GM19099 (cell line): ENCODE results near the gene IQGAP2.

ENCODE experiments used
- POLR2A ChIP-seq: IDR thresholded peaks from 3 replicates; pipeline ENCODE4 v1.6.1; 2011; ENCODE audit warnings: low read depth; ENCODE audit not compliant: insufficient read length; ENCODE audit errors: extremely low read depth

Gene IQGAP2

GRCh38 chr5:76493190-76493837 is 90.2 kb downstream of the IQGAP2 start:
- no peak for TF ChIP-seq POLR2A

- TF ChIP-seq POLR2A = no peak
Measured at GRCh38 chr5:76494201-76494600, 91.1 kb downstream of the IQGAP2 start.

GRCh38 chr5:76495870-76496269 is 92.8 kb downstream of the IQGAP2 start:
- TF ChIP-seq POLR2A = no peak

GRCh38 chr5:76497065-76497460 is 94.0 kb downstream of the IQGAP2 start:
- TF ChIP-seq POLR2A = no peak

GRCh38 chr5:76497986-76498717 is 95.1 kb downstream of the IQGAP2 start:
- no peak for TF ChIP-seq POLR2A

- TF ChIP-seq POLR2A = no peak
Measured at GRCh38 chr5:76499507-76500161, 96.5 kb downstream of the IQGAP2 start.

- TF ChIP-seq POLR2A = no peak
Measured at GRCh38 chr5:76500633-76501393, 97.7 kb downstream of the IQGAP2 start.

GRCh38 chr5:76503929-76504328 is 100.8 kb downstream of the IQGAP2 start:
- no peak for TF ChIP-seq POLR2A

GRCh38 chr5:76504901-76505564 is 101.9 kb downstream of the IQGAP2 start:
- no peak for TF ChIP-seq POLR2A

GRCh38 chr5:76513476-76513875 is 110.4 kb downstream of the IQGAP2 start:
- no peak for TF ChIP-seq POLR2A

GRCh38 chr5:76514292-76514691 is 111.2 kb downstream of the IQGAP2 start:
- no peak for TF ChIP-seq POLR2A

- TF ChIP-seq POLR2A = no peak
Measured at GRCh38 chr5:76514713-76515112, 111.6 kb downstream of the IQGAP2 start.

- TF ChIP-seq POLR2A = no peak
Measured at GRCh38 chr5:76517334-76517733, 114.2 kb downstream of the IQGAP2 start.

- no peak for TF ChIP-seq POLR2A
Measured at GRCh38 chr5:76521240-76521758, 118.2 kb downstream of the IQGAP2 start.
